Kidney epithelial cell (primary cell): Measurements from ENCODE around the gene TIMM23. TPM values are rescaled to one million over a fixed set of nuclear protein-coding genes. Genes with fewer than 3 reads are reported as not detected.

Experiments
- DNase-seq: peaks from one replicate; pipeline ENCODE4 v3.0.0-alpha.2; 2010; ENCODE audit warnings: low read depth
- H3K27me3 ChIP-seq: 2 replicates; pipeline ENCODE4 v1.6.0; 2011; ENCODE audit warnings: low read length; ENCODE audit not compliant: control insufficient read depth, insufficient read depth
- H3K36me3 ChIP-seq: 2 replicates; pipeline ENCODE4 v1.5.1; 2011; ENCODE audit warnings: low read length; ENCODE audit not compliant: control insufficient read depth, insufficient read depth
- H3K4me3 ChIP-seq: 2 replicates; pipeline ENCODE4 v1.5.1; 2011; ENCODE audit warnings: low read depth, mild to moderate bottlenecking, control low read depth, low read length
- total RNA-seq: library from RNA; depleted of rRNA; stranded (reverse); fragments of >200 nt; gene quantifications from 2 replicates; pipeline ENCODE4 v1.2.3, GENCODE V29; 2015
- TF ChIP-seq, protein P1 (sequence below): IDR thresholded peaks from 2 replicates; pipeline ENCODE4 v1.5.1; 2011; ENCODE audit warnings: mild to moderate bottlenecking, moderate library complexity, low read length, control low read depth, inconsistent platforms; ENCODE audit not compliant: insufficient read depth, poor library complexity, severe bottlenecking

The TIMM23 gene
- total RNA-seq, 1 donor from 2014 or later = 96.9 TPM

DNA sequence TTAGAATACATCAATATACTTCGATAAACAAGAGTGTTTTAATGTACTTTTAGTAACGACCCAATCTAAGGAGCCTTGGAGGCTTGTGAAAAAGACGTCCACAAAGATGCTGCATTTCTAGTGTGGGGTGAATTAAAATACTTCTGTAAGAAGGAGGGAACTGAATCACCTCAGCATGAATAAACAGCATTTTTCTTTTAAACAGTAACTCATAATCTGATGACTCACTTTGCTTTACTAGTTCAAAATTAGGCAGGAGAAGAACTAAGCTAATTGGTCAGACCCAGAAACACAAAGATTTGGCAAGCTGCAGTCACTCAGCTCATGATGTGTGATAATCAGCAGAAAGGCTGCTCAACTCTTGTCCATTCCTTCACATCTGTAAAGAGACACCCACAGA, 33.9 kb downstream of the TIMM23 start:
- H3K27me3 ChIP-seq = no peaks in the 10 kb centered on the region
- peak; percentile 25 for DNase-seq
- TF ChIP-seq, protein P1, sequence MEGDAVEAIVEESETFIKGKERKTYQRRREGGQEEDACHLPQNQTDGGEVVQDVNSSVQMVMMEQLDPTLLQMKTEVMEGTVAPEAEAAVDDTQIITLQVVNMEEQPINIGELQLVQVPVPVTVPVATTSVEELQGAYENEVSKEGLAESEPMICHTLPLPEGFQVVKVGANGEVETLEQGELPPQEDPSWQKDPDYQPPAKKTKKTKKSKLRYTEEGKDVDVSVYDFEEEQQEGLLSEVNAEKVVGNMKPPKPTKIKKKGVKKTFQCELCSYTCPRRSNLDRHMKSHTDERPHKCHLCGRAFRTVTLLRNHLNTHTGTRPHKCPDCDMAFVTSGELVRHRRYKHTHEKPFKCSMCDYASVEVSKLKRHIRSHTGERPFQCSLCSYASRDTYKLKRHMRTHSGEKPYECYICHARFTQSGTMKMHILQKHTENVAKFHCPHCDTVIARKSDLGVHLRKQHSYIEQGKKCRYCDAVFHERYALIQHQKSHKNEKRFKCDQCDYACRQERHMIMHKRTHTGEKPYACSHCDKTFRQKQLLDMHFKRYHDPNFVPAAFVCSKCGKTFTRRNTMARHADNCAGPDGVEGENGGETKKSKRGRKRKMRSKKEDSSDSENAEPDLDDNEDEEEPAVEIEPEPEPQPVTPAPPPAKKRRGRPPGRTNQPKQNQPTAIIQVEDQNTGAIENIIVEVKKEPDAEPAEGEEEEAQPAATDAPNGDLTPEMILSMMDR = no peak
- no peak overlapping the region for H3K4me3 ChIP-seq
- H3K36me3 ChIP-seq = no peaks in the 10 kb centered on the region

DNA sequence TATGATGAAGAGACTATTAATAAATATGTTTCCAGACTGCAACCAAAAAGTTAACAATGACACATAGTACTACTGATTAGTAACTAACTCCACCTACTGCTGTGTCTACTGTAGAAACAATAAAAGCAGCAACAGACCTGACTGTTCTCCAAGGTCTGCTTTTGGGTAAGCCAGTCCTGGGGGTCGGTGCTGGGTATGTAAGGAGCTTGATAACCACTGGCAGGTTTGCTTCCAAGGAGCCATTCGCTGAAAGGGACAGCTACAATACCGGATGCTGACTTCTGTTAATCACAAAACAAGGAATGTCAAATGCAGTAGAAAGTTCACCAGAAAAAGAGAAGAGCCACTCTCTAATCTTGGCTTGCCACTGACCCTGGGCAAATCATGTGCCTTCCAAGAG, 40.5 kb downstream of the TIMM23 start:
- Histone ChIP-seq H3K27me3 (no peaks in the 10 kb centered on the region), H3K4me3 (no peak overlapping the region), H3K36me3 (no peaks in the 10 kb centered on the region)
- TF ChIP-seq, protein P1 = no peak
- DNase-seq = no peak

DNA sequence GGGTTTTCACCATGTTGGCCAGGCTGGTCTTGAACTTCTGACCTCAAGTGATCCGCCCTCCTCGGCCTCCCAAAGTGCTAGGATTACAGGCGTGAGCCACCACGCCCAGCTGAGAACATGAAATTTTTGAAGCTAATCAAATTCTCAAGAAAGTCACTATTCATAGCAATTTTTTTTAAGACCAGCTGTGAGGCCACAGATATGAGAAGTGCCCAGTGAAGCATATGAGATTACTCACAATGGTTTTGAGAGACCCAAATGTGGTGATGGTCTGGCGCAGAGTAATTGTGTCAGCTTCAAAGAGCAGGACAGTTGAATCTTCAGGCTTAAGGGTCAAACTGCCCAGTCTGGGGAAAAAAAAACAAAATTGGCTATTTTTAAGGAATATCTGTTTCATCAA, 41.9 kb downstream of the TIMM23 start:
- Histone ChIP-seq H3K36me3 (no peaks in the 10 kb centered on the region), H3K4me3 (no peak overlapping the region), H3K27me3 (no peaks in the 10 kb centered on the region)
- no peak for DNase-seq
- TF ChIP-seq, protein P1 = no peak

DNA sequence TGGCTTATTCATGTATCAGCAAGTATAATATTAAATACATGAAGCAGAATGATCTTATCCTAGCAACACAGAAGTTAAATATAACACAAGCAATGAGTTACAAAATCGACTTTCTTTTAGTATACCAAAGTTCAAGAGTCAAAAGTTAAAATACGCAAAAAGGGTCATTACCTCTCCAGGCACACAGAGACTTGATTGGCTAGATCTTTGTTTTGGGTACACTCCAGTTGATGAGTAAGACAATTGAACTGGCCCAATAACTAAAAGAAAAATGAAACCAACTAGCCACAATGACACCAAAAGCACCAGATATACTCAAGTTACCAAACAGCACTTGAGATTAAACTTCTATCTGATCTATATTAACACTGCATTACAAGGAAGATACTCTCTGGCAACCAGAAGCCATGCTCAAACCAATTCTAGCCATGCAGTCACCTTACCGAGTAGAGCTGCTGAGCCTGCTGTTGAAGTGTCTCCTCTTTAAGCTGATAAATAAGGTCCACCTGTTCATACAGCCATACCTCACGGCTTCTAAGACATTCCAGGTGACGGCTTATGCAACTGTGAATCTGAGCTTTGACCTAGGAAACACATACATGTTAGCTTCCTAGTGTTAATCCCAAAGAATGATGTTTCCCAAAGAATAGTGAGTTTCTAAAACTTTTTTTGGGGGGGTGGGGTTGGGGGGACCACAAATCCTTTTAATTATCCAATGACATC, 42.6 kb downstream of the TIMM23 start:
- Histone ChIP-seq H3K4me3 (no peak overlapping the region), H3K27me3 (no peaks in the 10 kb centered on the region), H3K36me3 (no peaks in the 10 kb centered on the region)
- TF ChIP-seq, protein P1 = no peak
- DNase-seq = no peak

DNA sequence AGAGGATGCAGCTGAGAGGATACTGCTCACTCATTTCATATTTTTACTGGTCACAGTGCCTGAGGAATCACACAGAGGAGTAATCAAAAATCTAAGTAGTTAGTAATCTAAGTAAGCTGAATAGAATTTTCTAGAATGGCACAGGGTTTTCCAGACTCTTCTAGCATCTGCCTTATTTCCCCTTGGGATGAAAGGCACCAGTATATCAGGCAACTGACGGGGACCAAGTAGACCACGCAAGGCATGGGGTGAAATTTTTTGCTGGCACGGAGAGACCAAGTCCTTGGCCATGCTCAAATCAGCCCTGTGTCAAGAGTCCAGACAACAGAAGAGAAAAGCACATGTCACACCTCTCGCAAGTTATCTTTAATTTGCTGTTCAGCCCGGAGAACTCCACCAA, 43.9 kb downstream of the TIMM23 start:
- DNase-seq = no peak
- TF ChIP-seq, protein P1 = no peak
- no peaks in the 10 kb centered on the region for H3K27me3 ChIP-seq
- no peak overlapping the region for H3K4me3 ChIP-seq
- no peaks in the 10 kb centered on the region for H3K36me3 ChIP-seq

DNA sequence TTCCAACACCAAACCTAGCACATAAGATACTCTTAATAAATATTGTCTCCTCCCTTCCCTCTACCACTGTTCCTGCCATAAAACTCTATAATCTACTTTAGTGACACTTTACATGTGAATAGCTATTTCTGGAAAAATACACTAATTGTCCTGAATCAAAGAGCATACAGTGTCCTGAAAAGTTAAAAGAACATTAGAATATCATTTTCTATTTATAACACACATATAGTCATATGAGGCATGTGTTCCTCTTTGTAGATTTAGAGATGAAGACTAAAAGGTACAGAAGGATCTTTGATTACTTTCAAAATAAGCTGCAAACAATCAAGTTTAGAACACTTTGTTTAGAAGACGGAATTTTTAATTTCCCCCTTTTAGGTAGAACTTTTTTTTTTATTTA, 44.5 kb downstream of the TIMM23 start:
- Histone ChIP-seq H3K27me3 (no peaks in the 10 kb centered on the region), H3K4me3 (no peak overlapping the region), H3K36me3 (no peaks in the 10 kb centered on the region)
- TF ChIP-seq, protein P1 = no peak
- DNase-seq = no peak
